ENCODE results near the gene TTLL7.

The TTLL7 gene

DNA sequence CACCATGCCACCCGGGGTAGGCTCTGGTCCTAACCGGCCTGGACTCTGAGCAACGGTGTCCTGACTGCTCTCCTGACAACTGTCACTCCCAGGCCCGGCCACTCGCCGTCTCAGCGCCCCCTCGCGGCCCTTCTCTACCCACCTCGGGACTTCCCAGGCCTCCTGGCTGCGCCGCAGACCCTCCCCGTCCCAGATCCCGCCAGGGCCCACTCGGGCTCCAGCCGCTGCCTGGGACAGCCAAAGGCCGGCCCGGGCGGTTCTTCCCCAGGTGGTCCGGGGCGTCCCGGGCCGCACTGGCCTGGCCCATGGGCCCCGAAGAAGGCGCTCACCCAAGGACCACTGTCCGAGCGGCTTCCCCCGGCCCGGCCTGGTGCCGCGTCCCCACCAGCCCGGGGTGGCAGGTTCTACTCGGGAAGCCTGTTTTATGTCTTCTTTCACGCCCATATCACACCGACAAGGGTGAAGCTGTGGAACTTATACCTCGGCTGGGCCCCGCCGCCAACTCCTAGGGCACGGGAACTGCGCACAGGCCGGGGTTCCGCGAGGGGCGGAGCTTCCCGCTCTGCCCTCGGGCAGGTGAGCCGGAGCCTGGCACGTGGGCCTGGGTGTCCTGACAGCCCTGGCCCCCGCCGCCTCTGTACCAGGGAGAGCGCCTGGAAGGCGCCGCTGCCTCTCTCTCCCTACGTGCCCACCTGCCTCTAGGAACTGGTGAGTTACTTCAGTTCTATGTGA, 138.3 kb downstream of the TTLL7 start:
- DNase-seq, result peak; percentile 89

DNA sequence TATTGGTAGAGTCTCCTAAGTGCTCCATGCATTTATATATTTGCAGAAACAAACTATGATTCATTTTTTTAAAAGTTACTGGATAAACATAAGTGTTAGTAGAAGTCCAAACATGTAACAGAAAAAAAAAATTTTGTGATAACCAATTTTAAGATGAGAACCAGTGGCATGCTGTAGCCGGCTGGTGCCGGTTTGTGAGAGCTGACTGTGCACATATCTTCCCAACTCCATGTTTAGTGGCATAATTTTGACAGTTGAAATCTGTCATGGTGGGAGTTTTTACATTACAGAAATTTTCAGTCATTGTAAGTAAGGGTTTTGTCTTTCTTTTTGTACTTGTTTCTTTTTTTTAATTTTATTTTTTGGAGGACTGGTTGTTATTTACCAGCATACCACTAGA, 141.2 kb downstream of the TTLL7 start:
- no peak for DNase-seq

DNA sequence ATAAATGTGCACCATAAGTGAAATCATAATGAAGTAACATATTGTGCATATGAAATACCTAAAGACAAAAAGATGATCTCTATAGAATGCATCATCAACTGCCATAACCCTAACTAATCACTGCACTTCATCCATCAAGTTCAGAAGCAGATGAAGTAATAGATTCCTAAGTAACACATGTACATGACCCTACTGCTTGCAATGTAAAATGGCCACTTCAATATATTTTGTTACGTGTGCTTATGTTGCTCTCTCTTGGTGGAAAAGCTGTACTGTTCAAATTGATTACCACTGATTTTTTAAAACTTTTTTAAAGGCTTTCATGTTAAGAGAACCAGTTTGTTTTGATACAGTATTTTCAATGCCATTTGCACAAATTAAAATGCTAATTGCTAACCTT, 141.8 kb downstream of the TTLL7 start:
- DNase-seq, result no peak

DNA sequence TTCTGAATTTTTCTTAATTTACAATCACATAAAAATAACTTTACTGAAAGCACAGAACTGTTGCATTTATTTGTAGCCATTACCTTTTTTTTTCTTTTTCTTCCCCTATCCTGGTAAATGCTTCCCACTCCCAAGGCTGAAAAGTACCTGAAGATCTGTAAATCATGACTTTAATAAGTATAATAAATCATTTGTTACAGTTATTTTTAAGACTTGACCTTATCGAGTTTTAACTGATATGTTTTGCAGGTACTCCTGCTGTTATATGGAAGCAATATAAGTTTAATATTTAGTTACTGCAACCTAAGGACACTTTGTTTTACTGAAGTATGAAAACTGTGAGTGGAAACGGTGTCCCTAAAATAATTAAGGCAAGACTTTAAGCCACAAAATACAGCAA, 142.6 kb downstream of the TTLL7 start:
- no peak for DNase-seq

DNA sequence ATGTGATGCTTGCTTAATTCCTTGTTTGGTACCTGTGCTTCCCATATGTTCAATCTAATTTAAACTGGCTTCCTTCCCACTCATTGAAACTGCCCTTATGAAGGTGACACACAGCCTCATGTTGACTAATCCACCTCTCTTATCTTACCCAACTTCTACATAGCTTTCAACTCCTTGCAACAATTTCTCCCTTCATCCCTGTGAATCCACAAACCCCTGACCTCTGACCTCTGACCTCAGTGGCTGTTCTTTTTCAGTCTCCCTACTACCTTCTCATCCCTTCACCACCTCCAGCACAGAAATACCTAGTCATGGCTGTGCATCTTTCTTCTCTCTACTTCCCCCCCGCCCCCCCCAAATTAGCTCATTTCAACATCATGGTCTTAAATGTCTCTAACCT, 144.5 kb downstream of the TTLL7 start:
- DNase-seq, result no peak

- no peak for DNase-seq
Measured at GRCh38 chr1:83850834-83851233, 148.1 kb downstream of the TTLL7 start.

GRCh38 chr1:83849191-83850061, 149.5 kb downstream of the TTLL7 start:
- no peak for DNase-seq

DNA sequence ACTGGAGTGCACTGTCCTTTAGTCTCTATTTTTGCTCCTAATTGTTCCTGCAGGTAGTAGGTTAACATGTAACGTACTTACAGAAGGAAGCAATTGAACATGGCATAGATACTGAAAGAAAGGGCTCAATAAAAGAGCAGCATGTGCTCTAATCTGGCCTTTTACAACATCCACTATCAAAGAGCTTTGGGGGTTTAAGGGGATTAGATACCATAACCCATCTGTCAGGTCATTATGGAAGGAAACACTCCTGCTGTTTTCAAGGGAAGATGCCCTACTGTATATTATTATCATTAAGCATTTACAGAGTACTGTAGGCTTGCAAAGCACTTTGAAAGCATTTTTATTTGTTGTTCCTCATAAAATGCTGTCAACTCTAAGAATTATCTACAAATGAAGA, 152.8 kb downstream of the TTLL7 start:
- no peak for DNase-seq

- no peak for DNase-seq
Measured at GRCh38 chr1:83845437-83846071, 153.4 kb downstream of the TTLL7 start.

GRCh38 chr1:83844546-83844945, 154.4 kb downstream of the TTLL7 start:
- no peak for DNase-seq

DNA sequence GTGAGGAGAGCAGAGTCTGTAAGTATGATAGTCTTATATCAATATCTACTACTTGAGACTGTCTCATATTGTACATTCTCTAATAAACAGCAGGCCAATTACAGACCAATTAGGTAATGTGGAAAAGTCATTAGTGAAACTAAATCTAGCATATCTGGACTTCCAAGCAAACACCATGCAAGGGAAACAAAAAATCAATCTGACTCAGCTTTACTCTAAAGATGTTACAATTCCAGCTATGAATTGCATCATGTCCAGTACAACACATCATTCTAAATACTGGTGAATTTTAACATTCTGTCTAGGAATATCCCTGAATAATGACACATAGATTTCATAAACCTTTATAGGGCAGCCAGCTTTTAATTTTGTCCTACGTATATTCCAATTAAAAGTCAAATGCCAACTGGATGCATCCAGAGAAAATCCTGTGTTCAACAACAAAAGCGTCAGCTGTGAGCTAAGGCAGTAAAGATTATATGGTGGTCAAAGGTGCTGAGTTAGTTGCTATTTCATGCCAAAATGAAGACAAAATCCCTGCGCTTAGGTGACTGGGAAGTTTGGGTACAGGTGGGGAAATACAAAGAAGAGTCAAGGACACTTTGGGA, 159.3 kb downstream of the TTLL7 start:
- no peak for DNase-seq

GRCh38 chr1:83838573-83838972, 160.4 kb downstream of the TTLL7 start:
- no peak for DNase-seq

GRCh38 chr1:83836543-83836942, 162.4 kb downstream of the TTLL7 start:
- DNase-seq, result no peak

DNA sequence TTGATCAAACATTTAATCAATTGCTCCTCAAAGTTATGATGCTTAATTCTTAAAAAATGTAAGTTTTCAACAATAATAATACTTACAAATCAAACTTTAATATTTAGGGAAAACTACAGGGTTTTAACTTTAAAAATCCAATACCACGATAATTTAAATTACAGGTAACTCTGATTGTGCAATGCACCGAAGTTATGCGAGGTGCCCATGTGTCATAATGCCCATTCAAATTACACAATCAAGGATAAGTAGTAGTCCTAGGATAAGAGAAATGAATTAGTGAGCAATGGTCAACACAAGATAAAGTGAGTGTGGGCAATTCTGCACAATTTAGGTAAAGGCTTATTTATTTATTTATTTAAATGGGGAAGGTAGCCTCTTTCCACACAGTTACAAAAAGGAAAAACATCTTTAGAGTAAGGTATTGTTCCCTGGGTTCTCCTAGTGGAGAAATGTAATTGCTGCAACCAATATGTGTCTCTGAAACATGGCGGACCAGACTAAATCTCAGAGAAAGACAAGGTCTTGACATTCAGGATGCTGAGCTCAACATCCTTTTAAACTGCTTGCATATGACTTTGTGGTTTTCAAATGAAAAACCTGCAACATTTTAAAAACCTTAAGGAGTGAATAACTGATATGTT, 164.2 kb downstream of the TTLL7 start:
- no peak for DNase-seq

GRCh38 chr1:83832194-83832593, 166.7 kb downstream of the TTLL7 start:
- no peak for DNase-seq

DNA sequence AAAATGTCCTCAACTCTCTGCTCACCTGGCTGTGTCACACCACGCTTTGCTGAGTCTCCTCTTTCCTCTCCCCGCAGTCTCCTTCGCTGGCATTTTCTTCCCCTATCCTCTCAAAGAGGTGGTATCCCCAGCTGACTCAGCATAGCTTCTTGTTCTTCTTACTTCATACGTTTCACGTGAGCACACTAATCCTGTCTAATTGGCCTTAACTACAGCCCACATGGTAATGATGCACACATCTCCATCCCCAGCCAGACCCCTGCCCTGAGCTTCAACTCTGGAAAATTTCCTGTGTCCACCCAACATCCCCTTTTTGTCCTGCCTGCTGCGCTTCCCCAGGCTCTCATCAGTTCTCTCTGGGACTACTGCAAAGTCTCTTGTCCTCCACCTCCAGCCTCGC, 169.8 kb downstream of the TTLL7 start:
- DNase-seq, result no peak

GRCh38 chr1:83828456-83828855, 170.5 kb downstream of the TTLL7 start:
- no peak for DNase-seq

DNA sequence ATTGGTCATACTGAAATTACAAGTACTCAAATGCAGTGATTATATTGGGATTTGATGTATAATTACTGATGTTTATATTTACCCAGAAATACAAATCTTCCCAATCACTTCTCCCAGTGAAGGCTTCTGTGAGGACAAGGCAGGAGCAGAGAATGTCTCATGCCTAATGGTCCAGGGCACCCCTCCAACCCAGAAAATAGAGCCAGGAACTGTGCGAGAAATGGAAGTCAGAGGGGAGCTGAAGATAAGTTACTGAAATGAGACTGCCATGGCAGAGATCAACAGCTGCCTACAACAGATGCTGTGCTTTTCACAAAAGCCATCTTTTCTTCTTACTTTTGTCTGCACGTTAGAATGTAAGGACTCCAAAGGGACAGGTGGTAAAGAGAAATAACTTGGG, 171.2 kb downstream of the TTLL7 start:
- no peak for DNase-seq

DNA sequence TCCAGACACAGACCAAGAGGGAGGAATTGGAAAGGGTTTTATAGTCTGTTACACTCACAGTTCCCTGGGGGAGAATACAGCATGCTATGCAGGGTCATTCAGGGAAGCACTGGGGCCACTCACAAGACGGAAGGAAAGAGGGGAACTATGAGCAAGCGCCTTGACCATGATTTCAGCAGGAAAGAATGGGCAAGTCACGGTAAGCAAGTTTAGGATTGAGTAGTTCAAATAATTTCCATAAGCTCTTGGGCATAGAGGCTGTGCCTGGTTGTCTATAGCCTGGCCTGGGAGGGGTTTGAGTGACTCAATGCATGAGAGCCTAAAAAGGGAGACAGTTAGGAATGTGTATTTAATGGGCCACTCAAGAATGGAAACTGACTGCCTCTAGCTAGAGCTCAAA, 176.7 kb downstream of the TTLL7 start:
- no peak for DNase-seq

GRCh38 chr1:83819436-83819835, 179.5 kb downstream of the TTLL7 start:
- DNase-seq, result no peak

GRCh38 chr1:83818916-83819315, 180.0 kb downstream of the TTLL7 start:
- DNase-seq, result no peak

DNA sequence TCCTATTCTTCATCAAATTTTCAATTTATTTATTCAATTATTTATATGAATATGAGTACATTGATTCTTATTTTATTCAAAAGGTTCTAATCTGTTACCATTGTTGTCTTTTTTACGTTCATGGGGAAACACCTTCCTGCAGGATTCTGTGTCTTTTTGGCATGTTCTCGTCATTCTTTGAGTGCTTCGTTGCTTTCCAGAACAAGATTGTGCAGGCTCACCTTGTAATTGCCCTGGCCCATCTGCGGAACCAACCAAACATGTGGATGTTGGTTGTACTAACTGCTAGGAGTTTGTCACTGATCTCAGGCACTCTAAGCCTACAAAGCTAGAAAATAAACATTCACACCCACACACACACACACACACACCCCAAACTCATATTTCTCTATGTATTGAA, 182.1 kb downstream of the TTLL7 start:
- DNase-seq, result no peak

DNA sequence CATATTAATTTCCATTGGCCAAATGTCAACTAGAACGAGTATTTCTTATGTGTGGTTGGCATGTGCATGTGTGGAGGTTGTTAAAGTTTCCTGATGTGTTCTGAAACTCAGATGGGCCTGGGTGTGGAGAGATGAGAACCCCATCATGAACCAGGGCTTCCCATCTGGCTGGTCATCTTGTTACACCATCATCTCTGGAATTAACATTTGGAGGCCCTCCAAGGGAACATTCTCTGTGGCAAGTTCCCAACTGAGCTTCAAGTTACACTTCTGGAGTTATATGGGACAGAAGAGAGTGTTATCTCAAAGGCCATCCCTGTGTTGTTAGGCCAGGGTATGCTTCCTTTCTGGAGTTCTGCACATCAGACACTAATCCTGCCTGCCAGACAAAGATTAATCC, 183.6 kb downstream of the TTLL7 start:
- no peak for DNase-seq
